NOMO-1 (cell line): ENCODE measurements around the gene WDFY3.

ENCODE experiments used
- DNase-seq, 2 experiments: peaks; one replicate each; lab custom pipeline; 2025; ENCODE audit not compliant: unreplicated experiment in 2 of 2; lab: John Stamatoyannopoulos, UW

WDFY3 gene

GRCh38 chr4:84914686-84915395 lies 51.6 kb downstream of the WDFY3 start:
- peak; percentile 32 to 62 for DNase-seq

GRCh38 chr4:84913176-84913575 lies 53.3 kb downstream of the WDFY3 start:
- DNase-seq, result peak in 1 of 2 experiments; percentile 7

DNA sequence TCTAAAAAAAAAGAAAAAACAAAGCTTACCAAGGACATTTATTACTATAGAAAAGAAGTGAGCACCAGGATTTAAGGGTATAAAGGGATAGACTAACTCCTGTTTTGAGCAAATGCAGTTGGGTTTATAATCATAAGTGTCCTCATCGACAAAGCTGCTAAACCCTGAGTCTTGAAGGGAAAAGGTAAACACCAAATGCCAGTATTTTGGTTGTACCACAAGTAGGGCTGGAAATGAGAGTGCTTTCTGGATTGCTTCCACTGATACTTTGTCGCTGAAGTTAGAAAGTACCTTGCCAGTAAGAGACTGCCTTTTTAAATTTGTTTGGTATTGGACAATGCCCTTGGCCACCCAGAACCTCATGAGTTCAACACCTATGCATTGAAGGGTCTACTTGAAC lies 53.7 kb downstream of the WDFY3 start:
- no peak for DNase-seq

- DNase-seq, result no peak
Observed at GRCh38 chr4:84908876-84909275, 57.6 kb downstream of the WDFY3 start.

- DNase-seq, result peak; percentile 25 to 76
Observed at GRCh38 chr4:84907145-84907544, 59.3 kb downstream of the WDFY3 start.

GRCh38 chr4:84905646-84906045 lies 60.8 kb downstream of the WDFY3 start:
- no peak for DNase-seq

GRCh38 chr4:84901740-84902281 lies 64.7 kb downstream of the WDFY3 start:
- DNase-seq, result no peak

DNA sequence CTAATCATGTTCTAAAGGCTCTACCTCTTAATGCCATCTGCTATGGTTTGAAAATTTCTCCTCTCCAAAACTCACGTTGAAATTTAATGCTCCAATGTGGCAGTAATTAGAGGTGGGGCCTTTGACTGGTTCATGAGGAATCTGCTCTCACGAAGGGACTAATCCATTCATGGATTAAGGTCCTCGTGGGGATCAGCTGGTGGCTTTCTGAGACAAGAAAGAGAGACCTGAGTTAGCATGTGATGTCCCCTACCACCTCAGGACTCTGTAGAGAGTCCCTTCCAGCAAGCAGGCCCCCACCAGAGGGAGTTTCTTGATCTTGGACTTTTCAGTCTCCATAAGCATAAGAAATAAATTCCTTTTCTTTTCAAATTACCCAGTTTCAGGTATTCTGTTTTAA lies 65.3 kb downstream of the WDFY3 start:
- no peak for DNase-seq

- DNase-seq, result no peak
Observed at GRCh38 chr4:84899616-84900015, 66.9 kb downstream of the WDFY3 start.

- no peak for DNase-seq
Observed at GRCh38 chr4:84897516-84897915, 69.0 kb downstream of the WDFY3 start.

- DNase-seq, result no peak
Observed at GRCh38 chr4:84895283-84895682, 71.2 kb downstream of the WDFY3 start.

DNA sequence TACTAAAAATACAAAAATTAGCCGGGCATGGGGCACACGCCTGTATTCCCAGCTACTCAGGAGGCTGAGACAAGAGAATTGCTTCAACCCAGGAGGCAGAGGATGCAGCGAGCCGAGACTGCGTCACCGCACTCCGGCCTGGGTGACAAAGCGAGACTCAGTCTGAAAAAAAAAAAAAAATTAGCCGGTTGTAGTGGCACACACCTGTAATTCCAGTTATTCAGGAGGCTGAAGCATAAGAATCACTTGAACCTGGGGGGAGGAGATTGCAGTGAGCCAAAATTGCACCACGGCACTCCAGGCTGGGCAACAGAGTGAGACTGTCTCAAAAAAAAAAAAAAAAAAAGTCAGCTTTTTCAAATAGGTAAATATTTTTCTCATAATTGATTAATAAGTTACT lies 71.9 kb downstream of the WDFY3 start:
- DNase-seq, result no peak

- DNase-seq, result no peak
Observed at GRCh38 chr4:84892950-84893349, 73.5 kb downstream of the WDFY3 start.

DNA sequence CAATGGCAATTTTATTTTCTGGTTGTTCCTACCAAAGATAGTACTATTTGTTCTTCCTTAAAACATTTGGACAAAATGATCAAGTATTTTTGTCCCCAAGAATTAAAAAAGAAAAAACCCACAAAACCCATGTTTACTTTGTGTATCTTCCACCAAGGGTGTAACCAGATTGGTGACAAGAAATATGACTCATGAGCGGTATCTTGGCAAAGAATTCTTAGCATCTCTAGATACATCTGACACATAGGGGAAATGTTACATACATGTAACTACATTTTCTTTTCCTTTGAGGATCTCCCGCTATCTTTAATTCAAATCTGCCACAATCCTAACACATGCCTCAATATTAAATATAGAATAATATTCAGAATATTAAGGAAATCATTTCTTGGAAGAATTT lies 78.7 kb downstream of the WDFY3 start:
- DNase-seq, result no peak

DNA sequence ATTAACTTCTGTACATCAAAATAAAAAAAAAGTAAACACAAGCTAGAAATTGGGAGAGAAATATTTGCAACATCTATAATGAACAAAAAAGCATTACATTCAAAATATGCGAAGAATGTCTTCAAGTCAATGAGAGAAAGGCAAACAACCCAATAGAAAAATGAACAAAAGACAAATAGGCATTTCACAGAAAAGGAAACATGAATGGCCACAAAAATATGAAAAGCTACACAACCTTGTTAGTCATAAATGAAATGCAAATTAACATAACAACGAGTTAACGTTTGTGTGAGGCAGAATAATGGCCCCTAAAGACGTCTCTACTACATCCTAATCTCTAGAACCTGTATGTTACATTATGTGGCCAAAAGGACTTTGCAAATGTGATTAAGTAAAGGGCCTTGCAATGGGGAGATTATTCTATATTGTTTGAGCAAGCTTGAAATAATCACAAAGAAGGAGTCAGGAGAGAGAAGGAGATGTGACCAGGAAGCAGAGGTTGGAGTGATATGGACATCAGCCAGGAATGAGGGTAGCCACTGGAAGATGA lies 86.8 kb downstream of the WDFY3 start:
- DNase-seq, result no peak

DNA sequence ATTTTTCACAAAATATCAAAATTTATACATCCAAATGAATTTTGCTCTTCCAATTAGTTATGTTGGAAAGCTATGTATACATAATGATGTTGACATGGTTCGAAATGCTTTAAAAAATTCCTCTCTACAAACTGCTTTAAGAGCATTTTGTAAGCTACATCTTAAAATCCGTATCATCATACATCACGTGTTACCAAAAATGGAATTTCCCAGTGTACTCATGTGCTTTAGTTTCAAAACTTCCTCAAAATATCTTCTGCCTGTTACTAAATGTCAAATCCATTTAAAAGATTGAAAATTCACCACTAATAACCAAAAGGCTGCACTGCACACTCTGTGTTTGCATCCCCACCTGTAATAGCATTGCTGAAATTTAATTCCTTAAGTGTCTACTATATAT lies 87.9 kb downstream of the WDFY3 start:
- no peak for DNase-seq

DNA sequence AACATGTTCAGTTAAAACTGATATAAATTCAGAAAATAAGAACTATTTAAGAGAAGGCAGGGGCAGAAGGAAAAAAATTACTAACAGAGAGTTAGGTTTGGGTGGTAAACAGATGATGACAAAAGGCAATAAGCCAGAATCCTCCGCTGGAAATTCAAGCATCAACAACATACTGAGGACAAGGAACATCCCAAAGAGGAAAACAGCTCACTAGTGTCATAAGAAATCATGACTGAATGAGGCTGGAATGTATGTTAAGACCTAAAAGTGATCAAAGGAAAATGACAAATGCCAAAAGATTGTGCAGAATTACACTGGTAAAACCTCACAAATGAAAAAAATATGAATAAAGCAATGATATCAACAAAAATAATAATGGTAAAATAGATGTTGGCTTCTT lies 88.4 kb downstream of the WDFY3 start:
- no peak for DNase-seq

- no peak for DNase-seq
Observed at GRCh38 chr4:84877051-84877833, 89.2 kb downstream of the WDFY3 start.

- DNase-seq, result no peak
Observed at GRCh38 chr4:84875636-84876371, 90.7 kb downstream of the WDFY3 start.

DNA sequence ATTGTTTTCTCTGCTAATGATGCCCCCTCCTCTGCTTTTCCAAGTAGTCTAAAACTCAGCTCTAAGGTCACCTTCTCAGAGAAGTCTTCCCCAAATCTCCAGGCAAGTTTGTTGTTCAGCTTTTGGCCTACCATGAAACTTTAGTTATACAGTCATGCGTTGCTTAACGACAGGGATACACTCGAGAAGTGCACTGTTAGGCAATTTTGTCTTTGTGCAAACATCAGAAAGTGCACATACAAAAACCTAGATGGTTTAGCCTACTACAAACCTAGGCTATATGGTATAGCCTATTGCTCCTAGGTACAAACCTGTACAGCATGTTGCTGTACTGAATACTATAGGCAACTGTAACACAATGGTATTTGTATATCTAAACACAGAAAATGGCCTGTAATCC lies 91.9 kb downstream of the WDFY3 start:
- no peak for DNase-seq
